ENCODE results near the gene ADD2. TPM values are rescaled to one million over a fixed set of nuclear protein-coding genes. Genes with fewer than 3 reads are reported as not detected.

ADD2 gene
- total RNA-seq, 2 experiments from 2014 or later = 4.4 to 6.4 TPM

DNA sequence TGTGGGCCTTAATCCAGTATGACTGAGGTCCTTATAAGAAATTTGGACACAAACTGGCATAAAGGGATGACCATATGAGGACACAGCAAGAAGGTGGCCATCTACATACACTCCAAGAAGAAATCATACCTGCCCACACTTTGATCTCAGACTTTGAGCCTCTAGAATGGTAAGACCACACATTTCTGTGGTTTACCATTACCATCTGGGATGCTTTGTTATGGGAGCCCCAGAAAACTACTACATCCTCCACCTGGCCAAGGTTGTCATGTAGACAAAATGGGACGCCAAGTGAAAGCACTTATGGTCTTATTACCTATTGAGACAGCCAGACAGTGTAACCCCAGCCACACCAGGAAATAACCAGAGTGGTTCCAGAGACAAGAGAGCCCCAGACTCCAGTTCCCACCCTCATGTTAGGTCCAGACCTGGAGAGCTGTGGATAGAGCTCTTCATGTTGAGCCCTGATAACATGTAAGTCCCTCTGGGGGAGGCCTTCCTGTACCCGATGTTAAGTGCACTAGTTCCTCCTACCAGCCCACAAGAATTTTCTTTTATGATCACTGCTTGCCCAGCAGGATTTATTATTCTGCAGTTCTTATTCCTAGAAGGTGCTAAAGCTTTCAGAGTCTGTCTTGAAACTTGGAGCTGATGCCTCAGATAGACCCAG, 4.6 kb upstream of the ADD2 start:
- Histone ChIP-seq H3K9me3 (ENCODE audit: control insufficient read depth in 1 of 2, insufficient read depth in 1 of 2, low read length in 2 of 2) (no peaks in the 10 kb centered on the region), H3K27ac (ENCODE audit: low read depth in 1 of 2, low read length in 2 of 2) (no peak overlapping the region), H3K27me3 (ENCODE audit: control insufficient read depth in 1 of 2, insufficient read depth in 2 of 2, low read length in 2 of 2) (peaks cover 24 to 35% of the 10 kb centered on the region in 2 experiments), H3K36me3 (ENCODE audit: insufficient read depth, low read length) (no peaks in the 10 kb centered on the region), H3K4me1 (ENCODE audit: insufficient read depth, low read length) (peaks cover 4% of the 10 kb centered on the region), H3K4me3 (ENCODE audit: low read length) (no peak overlapping the region)
- TF ChIP-seq, protein P1, sequence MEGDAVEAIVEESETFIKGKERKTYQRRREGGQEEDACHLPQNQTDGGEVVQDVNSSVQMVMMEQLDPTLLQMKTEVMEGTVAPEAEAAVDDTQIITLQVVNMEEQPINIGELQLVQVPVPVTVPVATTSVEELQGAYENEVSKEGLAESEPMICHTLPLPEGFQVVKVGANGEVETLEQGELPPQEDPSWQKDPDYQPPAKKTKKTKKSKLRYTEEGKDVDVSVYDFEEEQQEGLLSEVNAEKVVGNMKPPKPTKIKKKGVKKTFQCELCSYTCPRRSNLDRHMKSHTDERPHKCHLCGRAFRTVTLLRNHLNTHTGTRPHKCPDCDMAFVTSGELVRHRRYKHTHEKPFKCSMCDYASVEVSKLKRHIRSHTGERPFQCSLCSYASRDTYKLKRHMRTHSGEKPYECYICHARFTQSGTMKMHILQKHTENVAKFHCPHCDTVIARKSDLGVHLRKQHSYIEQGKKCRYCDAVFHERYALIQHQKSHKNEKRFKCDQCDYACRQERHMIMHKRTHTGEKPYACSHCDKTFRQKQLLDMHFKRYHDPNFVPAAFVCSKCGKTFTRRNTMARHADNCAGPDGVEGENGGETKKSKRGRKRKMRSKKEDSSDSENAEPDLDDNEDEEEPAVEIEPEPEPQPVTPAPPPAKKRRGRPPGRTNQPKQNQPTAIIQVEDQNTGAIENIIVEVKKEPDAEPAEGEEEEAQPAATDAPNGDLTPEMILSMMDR (IDR thresholded peaks at IDR 0.05) = no peak
- DNase-seq (no peak), ATAC-seq (ENCODE audit: poor library complexity) (no peak)
- CTCF ChIA-PET = no interaction called here
- intact Hi-C loops (cut with DNase I, micrococcal nuclease) = no loop called here
- no peak overlapping the region for H3K4me3 Mint-ChIP-seq
- no peaks in the 10 kb centered on the region for H3K36me3 Mint-ChIP-seq (ENCODE audit: low read depth)
- no peak overlapping the region for H3K27ac Mint-ChIP-seq
- H3K9me3 Mint-ChIP-seq = no peaks in the 10 kb centered on the region
- H3K4me1 Mint-ChIP-seq (ENCODE audit: low read depth) = peaks cover 8% of the 10 kb centered on the region
- POLR2A ChIA-PET = no interaction called here
- H3K27me3 Mint-ChIP-seq = peaks cover 73% of the 10 kb centered on the region

DNA sequence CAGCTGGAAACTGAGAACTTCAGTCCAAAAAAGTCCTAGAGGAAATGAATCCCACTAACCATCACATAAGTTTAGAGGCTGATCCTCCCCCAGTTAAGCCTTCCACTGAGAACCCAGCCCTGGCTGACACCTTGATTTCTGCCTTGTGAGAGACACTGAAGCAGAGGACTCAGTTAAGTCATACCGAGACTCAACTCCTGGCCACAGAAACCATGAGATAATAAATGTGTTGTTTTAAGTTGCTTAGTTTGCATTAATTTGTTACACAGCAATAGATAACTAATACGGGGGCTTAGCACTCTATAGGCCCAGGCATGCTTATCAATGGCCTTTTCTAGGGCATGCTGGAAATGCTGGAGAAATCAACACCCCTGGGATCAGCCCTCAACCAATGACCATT, 3.4 kb upstream of the ADD2 start:
- DNase-seq (no peak), ATAC-seq (ENCODE audit: poor library complexity) (no peak)
- peaks cover 14% of the 10 kb centered on the region for H3K4me1 Mint-ChIP-seq (ENCODE audit: low read depth)
- no peak overlapping the region for H3K27ac Mint-ChIP-seq
- no peaks in the 10 kb centered on the region for H3K9me3 Mint-ChIP-seq
- no peak overlapping the region for H3K4me3 Mint-ChIP-seq
- H3K27ac ChIP-seq (ENCODE audit: low read depth in 1 of 2, low read length in 2 of 2) = no peak overlapping the region
- H3K36me3 Mint-ChIP-seq (ENCODE audit: low read depth) = no peaks in the 10 kb centered on the region
- H3K4me3 ChIP-seq (ENCODE audit: low read length) = no peak overlapping the region
- peaks cover 26 to 39% of the 10 kb centered on the region in 2 experiments for H3K27me3 ChIP-seq (ENCODE audit: control insufficient read depth in 1 of 2, insufficient read depth in 2 of 2, low read length in 2 of 2)
- H3K27me3 Mint-ChIP-seq = peaks cover 76% of the 10 kb centered on the region
- ChIA-PET CTCF (no interaction called here), POLR2A (no interaction called here)
- TF ChIP-seq, protein P1 (IDR thresholded peaks at IDR 0.05) = no peak
- H3K4me1 ChIP-seq (ENCODE audit: insufficient read depth, low read length) = peaks cover 14% of the 10 kb centered on the region
- H3K9me3 ChIP-seq (ENCODE audit: control insufficient read depth in 1 of 2, insufficient read depth in 1 of 2, low read length in 2 of 2) = no peaks in the 10 kb centered on the region
- intact Hi-C loops (cut with DNase I, micrococcal nuclease) = no loop called here
- H3K36me3 ChIP-seq (ENCODE audit: insufficient read depth, low read length) = no peaks in the 10 kb centered on the region

DNA sequence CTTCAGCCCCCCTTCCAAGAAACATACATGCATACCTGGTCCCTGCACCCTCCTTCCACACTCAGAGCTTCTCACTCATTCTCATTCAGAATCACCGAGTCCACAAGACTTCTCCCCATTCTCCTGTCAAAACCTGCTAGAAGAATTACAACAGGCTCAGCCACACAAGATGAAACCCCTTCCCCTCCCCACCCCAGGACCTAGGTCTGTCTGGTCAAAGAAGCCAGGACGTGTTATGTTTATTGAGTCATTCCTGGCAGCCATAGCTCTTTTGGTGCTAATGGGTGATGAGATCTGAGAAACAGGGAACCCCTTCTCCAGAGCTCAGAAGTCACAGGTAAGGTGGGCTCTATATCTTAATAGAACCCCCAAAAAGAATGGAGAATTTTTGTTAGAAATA, 1.4 kb upstream of the ADD2 start:
- peak overlapping the region; percentile 87 for H3K4me3 Mint-ChIP-seq
- CTCF ChIA-PET = interaction anchor here (1.0 kb wide), 1 partner anchor 16 kb away, joined by 3 read pairs; no protein-coding TSS in a partner anchor

More for the DNA sequence above, 1.4 kb upstream of the ADD2 start:
- H3K4me1 Mint-ChIP-seq (ENCODE audit: low read depth) = peaks cover 16% of the 10 kb centered on the region
- peaks cover 71% of the 10 kb centered on the region for H3K27me3 Mint-ChIP-seq
- DNase-seq (no peak), ATAC-seq (ENCODE audit: poor library complexity) (no peak)
- peaks cover 14% of the 10 kb centered on the region for H3K4me1 ChIP-seq (ENCODE audit: insufficient read depth, low read length)
- no peaks in the 10 kb centered on the region for H3K9me3 Mint-ChIP-seq
- H3K36me3 ChIP-seq (ENCODE audit: insufficient read depth, low read length) = no peaks in the 10 kb centered on the region
- H3K27ac Mint-ChIP-seq = no peak overlapping the region
- no peak overlapping the region for H3K4me3 ChIP-seq (ENCODE audit: low read length)
- intact Hi-C loops (cut with DNase I, micrococcal nuclease) = loop anchor here in 1 of 2 experiments (5.0 kb wide), 1 partner anchor 112 kb away; no protein-coding TSS in a partner anchor
- H3K27ac ChIP-seq (ENCODE audit: low read depth in 1 of 2, low read length in 2 of 2) = no peak overlapping the region
- H3K27me3 ChIP-seq (ENCODE audit: control insufficient read depth in 1 of 2, insufficient read depth in 2 of 2, low read length in 2 of 2) = peaks cover 31 to 38% of the 10 kb centered on the region in 2 experiments
- H3K9me3 ChIP-seq (ENCODE audit: control insufficient read depth in 1 of 2, insufficient read depth in 1 of 2, low read length in 2 of 2) = no peaks in the 10 kb centered on the region
- no peaks in the 10 kb centered on the region for H3K36me3 Mint-ChIP-seq (ENCODE audit: low read depth)
- TF ChIP-seq, protein P1 (IDR thresholded peaks at IDR 0.05) = no peak
- POLR2A ChIA-PET = no interaction called here

Measured in CD4-positive, alpha-beta T cell (primary cell).